ENCODE data around the gene FBLN2.
A peak's percentile ranks its signal among the peaks of the same experiment; 100 is the strongest.

FBLN2 gene

DNA sequence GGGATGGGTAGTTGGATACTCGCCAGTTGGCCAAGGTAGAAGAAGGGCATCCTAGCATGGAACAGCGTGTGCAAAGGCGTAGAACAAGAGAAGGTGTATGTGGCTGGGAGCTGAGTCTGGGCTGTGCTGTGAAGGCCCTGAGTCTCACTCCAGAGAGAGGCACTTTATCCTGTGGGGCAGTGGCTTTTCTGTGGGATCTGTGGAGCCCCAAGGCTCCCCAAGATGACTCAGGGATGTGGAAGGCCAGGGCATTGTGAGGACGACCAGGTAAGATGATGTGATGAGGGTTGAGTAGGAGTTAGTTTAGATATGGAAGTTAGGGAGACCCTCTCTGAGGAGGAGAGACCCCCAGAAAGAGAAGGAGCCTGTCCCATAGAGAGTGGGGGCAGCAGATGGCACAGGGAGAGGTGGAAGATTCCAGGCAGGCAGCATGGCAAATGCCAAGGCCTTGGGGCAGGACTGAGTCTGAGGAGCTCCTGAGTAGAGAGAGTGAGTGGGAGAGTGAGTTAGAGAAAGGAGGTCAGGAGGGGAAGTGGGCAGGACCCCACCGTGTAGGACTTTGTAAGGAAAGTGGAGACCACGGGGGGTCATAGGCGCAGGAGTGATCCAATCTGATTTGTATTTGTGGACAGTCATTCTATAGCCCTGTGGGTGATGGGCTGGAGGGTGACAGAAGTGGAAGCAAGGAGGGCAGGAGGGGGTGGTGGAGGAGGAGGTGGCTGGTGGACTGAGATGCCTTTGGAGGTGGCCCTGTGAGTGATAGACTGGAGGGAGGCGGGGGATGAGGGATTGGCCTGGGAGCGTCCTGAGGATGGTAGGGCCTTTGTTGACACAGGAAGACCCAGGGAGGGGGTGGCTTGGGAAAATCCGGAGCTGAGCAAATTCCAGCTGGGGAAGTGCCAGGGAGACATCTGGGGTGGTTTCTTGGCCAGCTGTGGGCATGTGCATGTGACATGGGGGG is 50.3 kb downstream of the FBLN2 start:
- Histone ChIP-seq H2AK5ac (ENCODE audit: low read length) (no peak overlapping the region), H3K79me1 (ENCODE audit: low read length) (no peaks in the 10 kb centered on the region), H3K4me1 (ENCODE audit: control insufficient read depth in 1 of 2, insufficient read depth in 2 of 2, low read length in 2 of 2) (no peaks in the 10 kb centered on the region), H3K18ac (ENCODE audit: low read length) (no peak overlapping the region), H3K27me3 (ENCODE audit: insufficient read depth, low read length) (no peaks in the 10 kb centered on the region), H3K14ac (ENCODE audit: low read length) (no peak overlapping the region), H2AFZ (ENCODE audit: insufficient read depth, low read length, poor library complexity) (no peak overlapping the region), H2BK120ac (ENCODE audit: insufficient read depth, low read length, poor library complexity) (no peak overlapping the region), H3K4me3 (ENCODE audit: low read depth, low read length) (peak overlapping the region; percentile 19), H2BK12ac (ENCODE audit: low read length) (no peak overlapping the region), H4K8ac (ENCODE audit: low read depth, low read length) (no peak overlapping the region), H4K91ac (ENCODE audit: low read depth, low read length) (no peak overlapping the region), H2BK5ac (ENCODE audit: low read depth, low read length, poor library complexity) (no peak overlapping the region), H3K36me3 (ENCODE audit: control insufficient read depth in 1 of 2, insufficient read depth in 2 of 2, low read length in 2 of 2) (no peaks in the 10 kb centered on the region), H3K27ac (ENCODE audit: low read depth, low read length) (no peak overlapping the region), H3K4ac (ENCODE audit: low read depth, low read length) (no peak overlapping the region), H3K9me3 (ENCODE audit: insufficient read depth, low read depth, low read length) (no peaks in the 10 kb centered on the region), H3K9ac (ENCODE audit: low read length) (no peak overlapping the region), H3K79me2 (ENCODE audit: control insufficient read depth, insufficient read depth, low read length, poor library complexity) (no peaks in the 10 kb centered on the region), H4K12ac (ENCODE audit: low read depth, low read length) (no peak overlapping the region), H3K23ac (ENCODE audit: low read length) (no peak overlapping the region), H3K4me2 (ENCODE audit: low read length) (no peak overlapping the region)
- WGBS (ENCODE audit: extremely low coverage, insufficient coverage, insufficient read length) = 100% methylated on average over 1 of the region's 10 CpGs
- DNase-seq = no peak

DNA sequence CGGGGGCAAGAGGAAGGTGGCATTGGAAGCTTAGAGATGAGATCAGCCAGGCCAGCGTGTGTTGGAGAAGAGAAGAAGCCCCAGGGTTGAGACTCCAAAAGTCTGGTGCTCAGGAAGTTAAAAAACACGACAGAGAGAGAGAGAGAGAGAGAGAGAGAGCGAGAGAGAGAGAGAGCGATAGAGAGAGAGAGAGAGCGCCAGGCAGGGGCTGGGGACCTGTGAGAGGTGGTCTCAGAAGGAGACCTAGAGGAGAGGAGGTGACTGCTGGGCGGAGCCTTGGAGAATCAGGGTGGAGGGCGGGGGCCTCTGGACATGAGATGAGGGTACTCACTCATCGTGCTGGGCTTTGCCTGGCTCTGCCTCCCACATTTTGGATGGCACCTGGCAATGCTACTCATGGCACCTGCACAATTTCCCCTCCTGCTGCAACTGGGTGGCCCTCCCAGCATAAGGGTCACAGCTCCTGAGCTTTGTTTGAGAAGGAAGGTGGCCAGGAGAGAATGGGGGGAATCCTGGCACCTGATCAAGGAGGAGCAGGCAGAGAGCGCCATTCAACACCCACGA is 51.0 kb downstream of the FBLN2 start:
- H2AFZ ChIP-seq (ENCODE audit: insufficient read depth, low read length, poor library complexity) = no peak overlapping the region
- no peak overlapping the region for H2BK12ac ChIP-seq (ENCODE audit: low read length)
- H2BK5ac ChIP-seq (ENCODE audit: low read depth, low read length, poor library complexity) = no peak overlapping the region
- no peak overlapping the region for H4K91ac ChIP-seq (ENCODE audit: low read depth, low read length)
- H3K4me2 ChIP-seq (ENCODE audit: low read length) = no peak overlapping the region
- no peak overlapping the region for H3K4ac ChIP-seq (ENCODE audit: low read depth, low read length)
- H3K27me3 ChIP-seq (ENCODE audit: insufficient read depth, low read length) = no peaks in the 10 kb centered on the region
- no peaks in the 10 kb centered on the region for H3K36me3 ChIP-seq (ENCODE audit: control insufficient read depth in 1 of 2, insufficient read depth in 2 of 2, low read length in 2 of 2)
- no peak overlapping the region for H3K18ac ChIP-seq (ENCODE audit: low read length)
- no CpG with 5 or more reads among the region's 11 CpGs for WGBS (ENCODE audit: extremely low coverage, insufficient coverage, insufficient read length)
- no peak overlapping the region for H2BK120ac ChIP-seq (ENCODE audit: insufficient read depth, low read length, poor library complexity)
- no peak overlapping the region for H4K12ac ChIP-seq (ENCODE audit: low read depth, low read length)
- no peak overlapping the region for H3K14ac ChIP-seq (ENCODE audit: low read length)
- H3K27ac ChIP-seq (ENCODE audit: low read depth, low read length) = no peak overlapping the region
- H3K79me1 ChIP-seq (ENCODE audit: low read length) = no peaks in the 10 kb centered on the region
- H4K8ac ChIP-seq (ENCODE audit: low read depth, low read length) = no peak overlapping the region
- DNase-seq = no peak
- no peaks in the 10 kb centered on the region for H3K79me2 ChIP-seq (ENCODE audit: control insufficient read depth, insufficient read depth, low read length, poor library complexity)
- H3K9me3 ChIP-seq (ENCODE audit: insufficient read depth, low read depth, low read length) = no peaks in the 10 kb centered on the region
- H3K23ac ChIP-seq (ENCODE audit: low read length) = no peak overlapping the region
- H3K4me1 ChIP-seq (ENCODE audit: control insufficient read depth in 1 of 2, insufficient read depth in 2 of 2, low read length in 2 of 2) = no peaks in the 10 kb centered on the region
- H2AK5ac ChIP-seq (ENCODE audit: low read length) = no peak overlapping the region
- no peak overlapping the region for H3K4me3 ChIP-seq (ENCODE audit: low read depth, low read length)
- no peak overlapping the region for H3K9ac ChIP-seq (ENCODE audit: low read length)

DNA sequence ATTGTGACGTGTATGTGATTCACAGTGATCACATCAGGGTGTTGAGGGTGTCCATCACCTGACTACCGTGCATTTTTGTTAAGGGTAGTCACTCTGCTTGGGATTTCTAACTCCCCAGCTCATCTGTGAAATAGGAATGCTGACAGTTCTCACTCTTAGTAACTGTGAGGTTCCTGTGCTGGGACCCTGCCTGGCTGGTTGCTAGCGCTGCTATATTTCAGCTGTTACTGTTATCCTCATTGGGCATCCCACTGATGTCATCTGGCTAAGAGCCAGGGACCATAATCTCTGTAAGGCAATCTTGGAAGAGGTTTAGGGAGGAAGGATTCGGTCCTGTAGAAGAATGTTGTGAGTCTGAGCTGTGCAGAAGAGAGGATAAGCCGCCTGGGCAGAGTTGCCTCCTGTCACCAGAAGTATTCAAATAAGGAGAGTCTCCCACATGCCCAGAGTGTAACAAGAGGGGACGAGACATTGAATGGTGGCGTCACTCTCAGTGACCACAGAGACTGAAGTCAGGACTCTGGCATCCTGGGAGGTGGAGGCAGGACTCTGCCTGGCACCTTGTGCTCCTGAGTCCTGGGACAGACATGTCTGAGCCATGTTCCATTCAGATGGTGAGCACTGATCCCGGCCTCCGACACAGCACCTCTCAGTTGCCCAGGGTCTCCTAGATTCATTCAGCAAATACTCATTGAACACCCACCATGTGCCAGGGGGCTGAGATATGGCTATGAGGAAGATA is 52.2 kb downstream of the FBLN2 start:
- Histone ChIP-seq H3K4me2 (ENCODE audit: low read length) (no peak overlapping the region), H3K4ac (ENCODE audit: low read depth, low read length) (no peak overlapping the region), H3K9ac (ENCODE audit: low read length) (no peak overlapping the region), H3K36me3 (ENCODE audit: control insufficient read depth in 1 of 2, insufficient read depth in 2 of 2, low read length in 2 of 2) (no peaks in the 10 kb centered on the region), H3K9me3 (ENCODE audit: insufficient read depth, low read depth, low read length) (no peaks in the 10 kb centered on the region), H4K8ac (ENCODE audit: low read depth, low read length) (no peak overlapping the region), H3K4me1 (ENCODE audit: control insufficient read depth in 1 of 2, insufficient read depth in 2 of 2, low read length in 2 of 2) (no peaks in the 10 kb centered on the region), H3K18ac (ENCODE audit: low read length) (no peak overlapping the region), H4K91ac (ENCODE audit: low read depth, low read length) (no peak overlapping the region), H3K4me3 (ENCODE audit: low read depth, low read length) (no peak overlapping the region), H2AFZ (ENCODE audit: insufficient read depth, low read length, poor library complexity) (no peak overlapping the region), H2BK12ac (ENCODE audit: low read length) (no peak overlapping the region), H3K79me2 (ENCODE audit: control insufficient read depth, insufficient read depth, low read length, poor library complexity) (no peaks in the 10 kb centered on the region), H3K27ac (ENCODE audit: low read depth, low read length) (no peak overlapping the region), H2BK5ac (ENCODE audit: low read depth, low read length, poor library complexity) (no peak overlapping the region), H2BK120ac (ENCODE audit: insufficient read depth, low read length, poor library complexity) (no peak overlapping the region), H4K12ac (ENCODE audit: low read depth, low read length) (no peak overlapping the region), H2AK5ac (ENCODE audit: low read length) (no peak overlapping the region), H3K27me3 (ENCODE audit: insufficient read depth, low read length) (no peaks in the 10 kb centered on the region), H3K23ac (ENCODE audit: low read length) (no peak overlapping the region), H3K14ac (ENCODE audit: low read length) (no peak overlapping the region), H3K79me1 (ENCODE audit: low read length) (no peaks in the 10 kb centered on the region)
- no CpG with 5 or more reads among the region's 9 CpGs for WGBS (ENCODE audit: extremely low coverage, insufficient coverage, insufficient read length)
- DNase-seq = peak; percentile 93 to 97

DNA sequence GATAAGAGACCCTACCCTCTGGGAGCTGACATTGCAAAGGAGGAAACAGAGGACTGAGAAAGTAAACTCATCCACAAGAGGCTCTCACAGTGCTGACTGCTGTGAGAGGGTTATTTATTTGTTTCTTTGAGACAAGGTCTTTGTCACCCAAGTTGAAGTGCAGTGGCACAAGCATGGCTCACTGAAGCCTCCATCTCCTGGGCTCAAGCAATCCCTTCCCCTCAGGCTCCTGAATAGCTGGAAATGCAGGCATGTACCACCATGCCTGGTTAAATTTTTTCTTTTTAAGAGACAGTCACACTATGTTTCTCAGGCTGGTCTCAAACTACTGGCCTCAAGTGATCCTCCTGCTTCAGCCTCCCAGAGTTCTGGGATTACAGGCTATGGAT is 52.8 kb downstream of the FBLN2 start:
- H3K4me3 ChIP-seq (ENCODE audit: low read depth, low read length) = no peak overlapping the region
- H3K27me3 ChIP-seq (ENCODE audit: insufficient read depth, low read length) = no peaks in the 10 kb centered on the region
- H4K8ac ChIP-seq (ENCODE audit: low read depth, low read length) = no peak overlapping the region
- no peaks in the 10 kb centered on the region for H3K36me3 ChIP-seq (ENCODE audit: control insufficient read depth in 1 of 2, insufficient read depth in 2 of 2, low read length in 2 of 2)
- H3K4me1 ChIP-seq (ENCODE audit: control insufficient read depth in 1 of 2, insufficient read depth in 2 of 2, low read length in 2 of 2) = no peaks in the 10 kb centered on the region
- no peaks in the 10 kb centered on the region for H3K79me2 ChIP-seq (ENCODE audit: control insufficient read depth, insufficient read depth, low read length, poor library complexity)
- H4K12ac ChIP-seq (ENCODE audit: low read depth, low read length) = no peak overlapping the region
- H3K4me2 ChIP-seq (ENCODE audit: low read length) = no peak overlapping the region
- DNase-seq = peak; percentile 63 to 76
- H3K14ac ChIP-seq (ENCODE audit: low read length) = no peak overlapping the region
- H2AK5ac ChIP-seq (ENCODE audit: low read length) = no peak overlapping the region
- H3K79me1 ChIP-seq (ENCODE audit: low read length) = no peaks in the 10 kb centered on the region
- no peak overlapping the region for H2BK5ac ChIP-seq (ENCODE audit: low read depth, low read length, poor library complexity)
- no peak overlapping the region for H3K9ac ChIP-seq (ENCODE audit: low read length)
- no peak overlapping the region for H3K18ac ChIP-seq (ENCODE audit: low read length)
- no peak overlapping the region for H2BK12ac ChIP-seq (ENCODE audit: low read length)
- no peaks in the 10 kb centered on the region for H3K9me3 ChIP-seq (ENCODE audit: insufficient read depth, low read depth, low read length)
- H2BK120ac ChIP-seq (ENCODE audit: insufficient read depth, low read length, poor library complexity) = no peak overlapping the region
- H3K27ac ChIP-seq (ENCODE audit: low read depth, low read length) = no peak overlapping the region
- no peak overlapping the region for H2AFZ ChIP-seq (ENCODE audit: insufficient read depth, low read length, poor library complexity)
- H4K91ac ChIP-seq (ENCODE audit: low read depth, low read length) = no peak overlapping the region
- H3K4ac ChIP-seq (ENCODE audit: low read depth, low read length) = no peak overlapping the region
- H3K23ac ChIP-seq (ENCODE audit: low read length) = no peak overlapping the region
